HG02610 (cell line): Measurements from ENCODE around the gene MOG.
A peak's percentile ranks its signal among the peaks of the same experiment; 100 is the strongest.
"Not testable (repeated sequence)": the region's sequence is repeated elsewhere in the genome, so short reads cannot be mapped to it uniquely, and the experiment has no call there.

Experiments used
- ATAC-seq: cut with Tn5 transposase; IDR thresholded peaks from one replicate; pipeline ENCODE4 v1.9.1; 2021; ENCODE audit warnings: mild to moderate bottlenecking, moderate library complexity; ENCODE audit not compliant: unreplicated experiment

The MOG gene

GRCh38 chr6:29637247-29637646 lies 19.6 kb upstream of the MOG start:
- ATAC-seq: no peak

GRCh38 chr6:29641430-29642148 lies 15.3 kb upstream of the MOG start:
- no peak for ATAC-seq

GRCh38 chr6:29647927-29648642 lies 8.8 kb upstream of the MOG start:
- no peak for ATAC-seq

- ATAC-seq: peak; percentile 93
Observed at GRCh38 chr6:29649701-29650673, 6.9 kb upstream of the MOG start.

GRCh38 chr6:29651413-29652197 lies 5.3 kb upstream of the MOG start:
- ATAC-seq: no peak

- ATAC-seq: no peak
Observed at GRCh38 chr6:29652198-29652584, 4.7 kb upstream of the MOG start.

GRCh38 chr6:29653452-29654038 lies 3.3 kb upstream of the MOG start:
- no peak for ATAC-seq

GRCh38 chr6:29655658-29656057 lies 1.2 kb upstream of the MOG start:
- no peak for ATAC-seq

- no peak for ATAC-seq
Observed at GRCh38 chr6:29656157-29656556, 735 bp upstream of the MOG start.

- ATAC-seq: no peak
Observed at GRCh38 chr6:29661071-29661470, 4.2 kb downstream of the MOG start.

- ATAC-seq: not testable (repeated sequence)
Observed at GRCh38 chr6:29661502-29662141, 4.7 kb downstream of the MOG start.

GRCh38 chr6:29663300-29664042 lies 6.6 kb downstream of the MOG start:
- no peak for ATAC-seq

- ATAC-seq: no peak
Observed at GRCh38 chr6:29665942-29666825, 9.3 kb downstream of the MOG start.

- ATAC-seq: no peak
Observed at GRCh38 chr6:29666826-29667130, 9.9 kb downstream of the MOG start.

GRCh38 chr6:29667158-29667557 lies 10.3 kb downstream of the MOG start:
- ATAC-seq: no peak

GRCh38 chr6:29671026-29671425 lies 14.1 kb downstream of the MOG start:
- no peak for ATAC-seq

GRCh38 chr6:29672116-29672515 lies 15.2 kb downstream of the MOG start:
- ATAC-seq: not testable (repeated sequence)

GRCh38 chr6:29673161-29673560 lies 16.3 kb downstream of the MOG start:
- ATAC-seq: no peak
